H1 (cell line): ENCODE results near the gene SEMA7A. TPM values are rescaled to one million over a fixed set of nuclear protein-coding genes. Genes with fewer than 3 reads are reported as not detected.

ENCODE experiments used
- CTCF ChIA-PET: fragments of 300-600 bp; sonication (Branson Sonifier 250); formaldehyde crosslinking; loops from one replicate; lab custom pipeline; 2021; ENCODE audit not compliant: partially characterized antibody; lab: Charles Lee
- POLR2A ChIA-PET: fragments of 300-600 bp; sonication (Branson Sonifier 250); formaldehyde crosslinking; loops from one replicate; lab custom pipeline; 2021; ENCODE audit warnings: inconsistent platforms; ENCODE audit not compliant: partially characterized antibody; lab: Charles Lee
- DNase-seq, 2 experiments: peaks; one replicate each; pipeline versions ENCODE4 v3.0.0 to v3.0.0-alpha.2; 2010 to 2022; ENCODE audit warnings: low spot score in 2 of 2, low read depth in 1 of 2, mixed read lengths in 1 of 2
- FAIRE-seq: peaks from 2 replicates; lab custom pipeline; 2011; peaks lifted over from hg19 to GRCh38; lab: Jason Lieb, UNC
- H2AFZ ChIP-seq: 2 replicates; pipeline ENCODE4 v1.8.1; 2012; ENCODE audit warnings: low read length, inconsistent platforms
- H2AK5ac ChIP-seq: 2 replicates; pipeline ENCODE4 v1.6.1; 2013; ENCODE audit warnings: low read depth, low read length
- H2BK120ac ChIP-seq: replicated peaks from 2 replicates; pipeline ENCODE3; 2013; ENCODE audit warnings: low read depth, low read length, inconsistent platforms
- H2BK12ac ChIP-seq: 2 replicates; pipeline ENCODE4 v1.6.1; 2013; ENCODE audit warnings: low read depth, low read length
- H2BK15ac ChIP-seq: 2 replicates; pipeline ENCODE4 v1.6.1; 2013; ENCODE audit warnings: low read length
- H2BK20ac ChIP-seq: 2 replicates; pipeline ENCODE4 v1.6.1; 2013; ENCODE audit warnings: low read length
- H2BK5ac ChIP-seq: 2 replicates; pipeline ENCODE4 v1.6.1; 2013; ENCODE audit warnings: low read depth, low read length
- H3K14ac ChIP-seq: 2 replicates; pipeline ENCODE4 v1.6.1; 2013; ENCODE audit warnings: inconsistent platforms; ENCODE audit not compliant: insufficient read length
- H3K18ac ChIP-seq: 2 replicates; pipeline ENCODE4 v1.6.1; 2013; ENCODE audit warnings: low read length; ENCODE audit errors: extremely low read depth
- H3K23ac ChIP-seq: 2 replicates; pipeline ENCODE4 v1.6.1; 2013; ENCODE audit warnings: inconsistent platforms; ENCODE audit not compliant: insufficient read length
- H3K23me2 ChIP-seq: 2 replicates; pipeline ENCODE4 v1.6.1; 2013; ENCODE audit warnings: low read depth, low read length
- H3K27ac ChIP-seq: 2 replicates; pipeline ENCODE4 v1.6.1; 2011; ENCODE audit warnings: low read depth, low read length, inconsistent platforms
- H3K27me3 ChIP-seq, 4 experiments: replicated peaks in 1 of 4; 1 replicate in 1 of 4; 2 replicates in 3 of 4; pipeline versions ENCODE4 v1.6.1 to v1.8.1; 2011 to 2013; ENCODE audit warnings: low read length in 3 of 4, mild to moderate bottlenecking in 3 of 4, inconsistent platforms in 2 of 4, mixed read lengths in 2 of 4, moderate library complexity in 1 of 4; ENCODE audit not compliant: control insufficient read depth in 3 of 4, insufficient read depth in 3 of 4; ENCODE audit errors: extremely low read depth in 1 of 4
- H3K36me3 ChIP-seq, 4 experiments: 2 replicates each; pipeline versions ENCODE4 v1.6.1 to v1.8.1; 2011 to 2013; ENCODE audit warnings: mild to moderate bottlenecking in 4 of 4, low read length in 3 of 4, moderate library complexity in 2 of 4, control low read depth in 1 of 4, inconsistent platforms in 1 of 4; ENCODE audit not compliant: insufficient read depth in 4 of 4, control insufficient read depth in 2 of 4
- H3K4ac ChIP-seq: replicated peaks from 2 replicates; pipeline ENCODE3; 2013; ENCODE audit warnings: low read length, low read depth, mixed read lengths, inconsistent platforms; ENCODE audit not compliant: insufficient read length
- H3K4me1 ChIP-seq, 4 experiments: replicated peaks in 1 of 4; 1 replicate in 1 of 4; 2 replicates in 3 of 4; pipeline versions ENCODE4 v1.6.1 to v1.8.1; 2011 to 2013; ENCODE audit warnings: low read length in 3 of 4, inconsistent platforms in 2 of 4, mixed read lengths in 1 of 4; ENCODE audit not compliant: insufficient read depth in 4 of 4, control insufficient read depth in 3 of 4
- H3K4me2 ChIP-seq, 2 experiments: 2 replicates each; pipeline versions ENCODE4 v1.6.1 to v1.8.1; 2011 to 2013; ENCODE audit warnings: low read depth in 2 of 2, low read length in 2 of 2, control low read depth in 1 of 2, inconsistent platforms in 1 of 2, mild to moderate bottlenecking in 1 of 2; ENCODE audit not compliant: insufficient read depth in 1 of 2
- H3K4me3 ChIP-seq, 4 experiments: fragments of 200-600, 300-600 bp in 1 of 4; sonication (generic), shearing (Covaris generic), sonication (Bioruptor Twin) in 1 of 4; 2 replicates each; pipeline versions ENCODE4 v1.5.1 to v1.8.1; 2011 to 2016; ENCODE audit warnings: low read length in 4 of 4, low read depth in 3 of 4, control low read depth in 2 of 4, inconsistent platforms in 2 of 4, mild to moderate bottlenecking in 2 of 4, mixed read lengths in 1 of 4, moderate library complexity in 1 of 4; ENCODE audit not compliant: insufficient read depth in 2 of 4; ENCODE audit errors: extremely low read depth in 1 of 4
- H3K56ac ChIP-seq: replicated peaks from 2 replicates; pipeline ENCODE3; 2013; ENCODE audit warnings: low read depth, mild to moderate bottlenecking, mixed read lengths, low read length, inconsistent platforms; ENCODE audit not compliant: insufficient read length
- H3K79me1 ChIP-seq: 2 replicates; pipeline ENCODE4 v1.6.1; 2013; ENCODE audit warnings: low read depth, low read length, control low read depth
- H3K79me2 ChIP-seq, 2 experiments: 2 replicates each; pipeline versions ENCODE4 v1.6.1 to v1.8.1; 2012 to 2013; ENCODE audit warnings: low read length in 2 of 2, mild to moderate bottlenecking in 2 of 2, inconsistent platforms in 1 of 2; ENCODE audit not compliant: insufficient read depth in 2 of 2, control insufficient read depth in 1 of 2
- H3K9ac ChIP-seq, 4 experiments: replicated peaks in 1 of 4; 1 replicate in 1 of 4; 2 replicates in 3 of 4; pipeline versions ENCODE4 v1.6.1 to v1.8.1; 2011 to 2013; ENCODE audit warnings: low read depth in 3 of 4, low read length in 3 of 4, control low read depth in 2 of 4, mild to moderate bottlenecking in 2 of 4, moderate library complexity in 2 of 4, inconsistent platforms in 1 of 4; ENCODE audit errors: extremely low read depth in 1 of 4
- H3K9me3 ChIP-seq, 2 experiments: 2 replicates each; pipeline versions ENCODE4 v1.6.1 to v1.8.1; 2012 to 2013; ENCODE audit warnings: mild to moderate bottlenecking in 2 of 2, moderate library complexity in 2 of 2, control low read depth in 1 of 2, inconsistent platforms in 1 of 2, low read depth in 1 of 2, low read length in 1 of 2, mixed read lengths in 1 of 2; ENCODE audit not compliant: insufficient read depth in 2 of 2
- H4K20me1 ChIP-seq, 2 experiments: replicated peaks in 1 of 2; 2 replicates each; pipeline versions ENCODE3 to v1.8.1; 2011 to 2013; ENCODE audit warnings: inconsistent platforms in 2 of 2, low read length in 2 of 2, mild to moderate bottlenecking in 1 of 2; ENCODE audit not compliant: insufficient read depth in 2 of 2, control insufficient read depth in 1 of 2
- H4K5ac ChIP-seq: 2 replicates; pipeline ENCODE4 v1.6.1; 2013; ENCODE audit warnings: low read length, low read depth, mixed read lengths, inconsistent platforms; ENCODE audit not compliant: insufficient read length
- H4K8ac ChIP-seq: 2 replicates; pipeline ENCODE4 v1.8.0; 2013; ENCODE audit warnings: mild to moderate bottlenecking, moderate library complexity, low read length, inconsistent platforms; ENCODE audit not compliant: insufficient read depth; ENCODE audit errors: extremely low read depth
- H4K91ac ChIP-seq: replicated peaks from 2 replicates; pipeline ENCODE3; 2013; ENCODE audit warnings: low read length, mixed read lengths, inconsistent platforms; ENCODE audit not compliant: insufficient read length
- BCL11A ChIP-seq, 2 experiments: IDR thresholded peaks; one replicate each; pipeline ENCODE4 v1.6.1; 2011; ENCODE audit warnings: low read depth in 2 of 2, low read length in 2 of 2, mild to moderate bottlenecking in 2 of 2
- WGBS, 2 experiments: shearing (Covaris generic) in 1 of 2; methylation state at CpG; one replicate each; pipeline versions ENCODE4 v1.1.6 to v1.1.7; 2013 to 2015; ENCODE audit warnings: low lambda C conversion rate in 2 of 2, mixed read lengths in 2 of 2, inconsistent platforms in 1 of 2, low coverage in 1 of 2, missing lambda C conversion rate in 1 of 2; ENCODE audit not compliant: insufficient replicate concordance in 2 of 2, insufficient coverage in 1 of 2, insufficient read length in 1 of 2; ENCODE audit errors: extremely low coverage in 1 of 2, missing lambda C conversion rate in 1 of 2; 5-methylcytosine and 5-hydroxymethylcytosine counted together
- polyA plus RNA-seq, 7 experiments: library from polyadenylated mRNA; depleted of rRNA in 3 of 7; stranded (reverse) in 5 of 7; unstranded in 2 of 7; fragments of >200 nt in 5 of 7; fragments of 200-250 nt in 2 of 7; gene quantifications; 1 replicate in 5 of 7; 2 replicates in 1 of 7; 4 replicates in 1 of 7; pipeline versions ENCODE4 v1.2.1 to v1.2.3, GENCODE V29; 2011 to 2013; ENCODE audit warnings: missing spikeins in 2 of 7, mixed read lengths in 2 of 7
- total RNA-seq: library from RNA; stranded (reverse); fragmentation: NEBNext Ultra II Directional; extraction: Animal tissue kit (Norgen Biotek cat#: 25700); gene quantifications from 2 replicates; pipeline ENCODE4 v1.2.1, GENCODE V29; 2021

The SEMA7A gene
- total and polyA plus RNA-seq, 2 of the 8 experiments (the other 6 are each of a cell fraction or from before 2014, with no cell fraction given) = 10.7 to 15.0 TPM

DNA sequence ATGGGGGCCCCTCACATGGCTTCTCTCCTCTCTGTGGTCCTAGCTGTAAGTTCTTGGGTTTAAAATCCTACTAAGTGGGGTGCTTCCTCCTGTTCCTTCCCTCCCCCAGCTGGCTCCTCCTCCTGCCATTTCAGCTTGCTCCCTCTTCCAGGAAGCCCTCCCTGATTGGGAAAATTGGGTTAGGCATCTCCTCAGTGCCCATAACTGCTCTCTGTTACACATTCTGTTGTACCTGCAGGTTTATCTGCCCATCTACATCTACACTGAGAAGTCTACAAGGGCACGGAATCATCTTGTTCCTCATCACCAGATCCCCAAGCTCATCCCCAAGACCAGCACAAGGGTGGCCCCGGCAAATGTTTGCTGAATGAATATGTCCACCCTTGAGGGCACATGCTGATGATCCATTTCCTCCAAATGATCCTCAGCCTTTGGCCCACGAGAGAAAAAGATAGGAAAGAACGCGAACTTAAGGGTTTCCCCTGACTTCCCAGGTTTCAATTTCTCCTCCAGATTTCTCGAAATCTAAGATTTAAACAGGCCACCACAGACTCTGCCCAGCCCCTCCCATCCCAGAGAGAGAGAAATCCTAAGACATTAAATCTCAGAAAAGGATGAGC is 3.9 kb downstream of the SEMA7A start:
- Histone ChIP-seq H3K4me1 (peaks cover 0 to 12% (median 7%) of the 10 kb centered on the region in 4 experiments; a peak in 6 of 7 replicates), H2BK20ac (no peak overlapping the region), H3K79me2 (peaks cover 0 to 22% of the 10 kb centered on the region in 2 experiments; a peak in 2 of 4 replicates), H3K4ac (no peak overlapping the region), H3K9me3 (no peaks in the 10 kb centered on the region), H2BK15ac (no peak overlapping the region), H2BK12ac (no peak overlapping the region), H2BK5ac (no peak overlapping the region), H3K23ac (no peak overlapping the region), H4K5ac (no peak overlapping the region), H3K27ac (no peak overlapping the region), H3K9ac (no peak overlapping the region), H2BK120ac (no peak overlapping the region), H4K8ac (no peak overlapping the region), H3K36me3 (no peaks in the 10 kb centered on the region), H2AFZ (no peak overlapping the region), H3K56ac (no peak overlapping the region), H3K79me1 (peaks cover 3% of the 10 kb centered on the region), H3K4me3 (no peak overlapping the region), H3K18ac (no peak overlapping the region), H2AK5ac (no peak overlapping the region; the same call in 1 of the 2 replicates), H3K14ac (no peak overlapping the region), H3K4me2 (no peak overlapping the region), H4K91ac (no peak overlapping the region), H4K20me1 (peaks cover 10 to 22% of the 10 kb centered on the region in 2 experiments), H3K27me3 (peaks cover 0 to 12% (median 10%) of the 10 kb centered on the region in 4 experiments; a peak in 5 of 7 replicates), H3K23me2 (peaks cover 16% of the 10 kb centered on the region; the same call in 1 of the 2 replicates)
- no peak for TF ChIP-seq BCL11A (IDR thresholded peaks at IDR 0.05; ENCODE audit: low read depth in 2 of 2, low read length in 2 of 2)
- FAIRE-seq = no peak
- WGBS, 2 experiments = 94% methylated on average over 6 of the region's 6 CpGs; no CpG with 5 or more reads in 1 of the 2 experiments
- ChIA-PET POLR2A (interaction anchor here (0.9 kb wide), 1 partner anchor 332 kb away, joined by 3 read pairs; no protein-coding TSS in a partner anchor), CTCF (interaction anchor here (1.4 to 41.3 kb wide), 7 partner anchors 10 to 50 kb away, joined by 4 to 1311 read pairs (median 11); partner anchors contain the start of gene CYP11A1)
- no peak for DNase-seq
